ENCODE results near the gene METTL23. TPM values are rescaled to one million over a fixed set of nuclear protein-coding genes. Genes with fewer than 3 reads are reported as not detected.
A peak's percentile ranks its signal among the peaks of the same experiment; 100 is the strongest.
"Not testable (repeated sequence)": the region's sequence is repeated elsewhere in the genome, so short reads cannot be mapped to it uniquely, and the experiment has no call there.

The METTL23 gene
- total and polyA plus RNA-seq, 2 of the 8 experiments (the other 6 are each of a cell fraction or from before 2014, with no cell fraction given), result 36.1 to 60.2 TPM

- H3K36me3 ChIP-seq (ENCODE audit: control insufficient read depth in 2 of 4, insufficient read depth in 4 of 4, low read length in 3 of 4); H3K56ac ChIP-seq (replicated peaks; ENCODE audit: insufficient read length, low read depth, low read length); H3K79me2 ChIP-seq (ENCODE audit: control insufficient read depth in 1 of 2, insufficient read depth in 2 of 2, low read length in 2 of 2); H3K18ac ChIP-seq (ENCODE audit: extremely low read depth, low read length); H2AFZ ChIP-seq (ENCODE audit: low read length); H4K8ac ChIP-seq (ENCODE audit: extremely low read depth, insufficient read depth, low read length); H3K4ac ChIP-seq (replicated peaks; ENCODE audit: insufficient read length, low read depth, low read length); H3K79me1 ChIP-seq (ENCODE audit: low read depth, low read length); H4K5ac ChIP-seq (ENCODE audit: insufficient read length, low read depth, low read length); H2BK20ac ChIP-seq (ENCODE audit: low read length); H3K14ac ChIP-seq (ENCODE audit: insufficient read length); FAIRE-seq; H4K91ac ChIP-seq (replicated peaks; ENCODE audit: insufficient read length, low read length); H3K23ac ChIP-seq (ENCODE audit: insufficient read length); H2BK12ac ChIP-seq (ENCODE audit: low read depth, low read length); H2BK5ac ChIP-seq (ENCODE audit: low read depth, low read length); H3K27ac ChIP-seq (ENCODE audit: low read depth, low read length); H3K9me3 ChIP-seq (ENCODE audit: insufficient read depth in 2 of 2, low read depth in 1 of 2, low read length in 1 of 2); H2BK15ac ChIP-seq (ENCODE audit: low read length); H2BK120ac ChIP-seq (replicated peaks; ENCODE audit: low read depth, low read length); H3K9ac ChIP-seq (replicated peaks in 1 of 4; ENCODE audit: extremely low read depth in 1 of 4, low read depth in 3 of 4, low read length in 3 of 4): not testable (repeated sequence)
- 0 out of 2 replicates have a peak overlapping the region, but pooled peaks have one; percentile 34 for H2AK5ac ChIP-seq (ENCODE audit: low read depth, low read length)
- H3K4me1 ChIP-seq (replicated peaks in 1 of 4; ENCODE audit: control insufficient read depth in 3 of 4, insufficient read depth in 4 of 4, low read length in 3 of 4), result peaks cover 11 to 28% (median 19%) of the 10 kb centered on the region in 4 experiments
- peak overlapping the region; percentile 28 to 67 (median 54) for H3K4me3 ChIP-seq (ENCODE audit: extremely low read depth in 1 of 4, insufficient read depth in 2 of 4, low read depth in 3 of 4, low read length in 4 of 4)
- H3K23me2 ChIP-seq (ENCODE audit: low read depth, low read length), result peaks cover 11% of the 10 kb centered on the region; the same call in 1 of the 2 replicates
- 20% methylated on average over 14 of the region's 79 CpGs; no CpG with 5 or more reads in 1 of the 2 experiments for WGBS, 2 experiments (ENCODE audit: extremely low coverage in 1 of 2, insufficient coverage in 1 of 2, insufficient read length in 1 of 2, insufficient replicate concordance in 2 of 2, low coverage in 1 of 2, low lambda C conversion rate in 2 of 2, missing lambda C conversion rate in 1 of 2)
- POLR2A ChIA-PET (ENCODE audit: partially characterized antibody), result interaction anchor here (0.6 to 3.2 kb wide), 11 partner anchors 9 to 143 kb away, joined by 3 to 19 read pairs (median 4); partner anchors contain the start of genes JMJD6, METTL23, MFSD11 and SRSF2
- peak in 1 of 2 experiments; percentile 63 for DNase-seq (ENCODE audit: low read depth in 1 of 2, low spot score in 2 of 2)
- peaks cover 0 to 10% of the 10 kb centered on the region in 2 experiments for H4K20me1 ChIP-seq (replicated peaks in 1 of 2; ENCODE audit: control insufficient read depth in 1 of 2, insufficient read depth in 2 of 2, low read length in 2 of 2)
- CTCF ChIA-PET (ENCODE audit: partially characterized antibody), result interaction anchor here (0.6 to 10.2 kb wide), 9 partner anchors 8 to 226 kb away, joined by 3 to 155 read pairs (median 5); no protein-coding TSS in a partner anchor
- peaks cover 2 to 22% (median 20%) of the 10 kb centered on the region in 4 experiments for H3K27me3 ChIP-seq (replicated peaks in 1 of 4; ENCODE audit: control insufficient read depth in 3 of 4, extremely low read depth in 1 of 4, insufficient read depth in 3 of 4, low read length in 3 of 4)
- TF ChIP-seq, protein P1, sequence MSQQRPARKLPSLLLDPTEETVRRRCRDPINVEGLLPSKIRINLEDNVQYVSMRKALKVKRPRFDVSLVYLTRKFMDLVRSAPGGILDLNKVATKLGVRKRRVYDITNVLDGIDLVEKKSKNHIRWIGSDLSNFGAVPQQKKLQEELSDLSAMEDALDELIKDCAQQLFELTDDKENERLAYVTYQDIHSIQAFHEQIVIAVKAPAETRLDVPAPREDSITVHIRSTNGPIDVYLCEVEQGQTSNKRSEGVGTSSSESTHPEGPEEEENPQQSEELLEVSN (IDR thresholded peaks at IDR 0.05), result peak; percentile 17; the same call in 1 of the 2 replicates
- TF ChIP-seq KDM4A (IDR thresholded peaks at IDR 0.05; ENCODE audit: low read depth, low read length, severe bottlenecking) (peak; percentile 32), EZH2 (IDR thresholded peaks at IDR 0.05; ENCODE audit: low read depth, low read length, severe bottlenecking) (peak; percentile 27)
- peak overlapping the region; percentile 87 to 89 for H3K4me2 ChIP-seq (ENCODE audit: insufficient read depth in 1 of 2, low read depth in 2 of 2, low read length in 2 of 2)
These were observed 16.4 kb upstream of the METTL23 start for GRCh38 chr17:76709951-76710862.
